Osteocyte (in vitro differentiated cells): ENCODE measurements around the gene TNFRSF1B. TPM values are rescaled to one million over a fixed set of nuclear protein-coding genes. Genes with fewer than 3 reads are reported as not detected.

Source experiments
- DNase-seq: peaks from one replicate; pipeline ENCODE4 v3.0.0; 2021; ENCODE audit warnings: mixed read lengths; ENCODE audit not compliant: unreplicated experiment; ENCODE audit errors: extremely low spot score
- H3K27ac Mint-ChIP-seq: one replicate; pipeline ENCODE4 v1.8.0; 2021; ENCODE audit warnings: mild to moderate bottlenecking, mixed read lengths; ENCODE audit not compliant: unreplicated experiment
- H3K27me3 Mint-ChIP-seq: one replicate; pipeline ENCODE4 v1.8.0; 2021; ENCODE audit warnings: mixed read lengths; ENCODE audit not compliant: unreplicated experiment
- H3K36me3 Mint-ChIP-seq: one replicate; pipeline ENCODE4 v1.8.0; 2021; ENCODE audit warnings: mixed read lengths; ENCODE audit not compliant: unreplicated experiment
- H3K4me1 Mint-ChIP-seq: one replicate; pipeline ENCODE4 v1.8.0; 2021; ENCODE audit warnings: mixed read lengths; ENCODE audit not compliant: unreplicated experiment
- H3K4me3 Mint-ChIP-seq: one replicate; pipeline ENCODE4 v1.8.0; 2021; ENCODE audit warnings: mild to moderate bottlenecking, moderate library complexity, mixed read lengths; ENCODE audit not compliant: unreplicated experiment
- H3K9me3 Mint-ChIP-seq: one replicate; pipeline ENCODE4 v1.8.0; 2021; ENCODE audit warnings: mixed read lengths; ENCODE audit not compliant: unreplicated experiment
- total RNA-seq: library from RNA; stranded (reverse); gene quantifications from 2 replicates; pipeline ENCODE4 v1.2.1, GENCODE V29; 2021
- TF ChIP-seq, protein P1 (sequence below): fragments of 200-600 bp; sonication (generic); IDR thresholded peaks from 2 replicates; pipeline ENCODE4 v1.5.0; 2021; ENCODE audit warnings: antibody characterized with exemption, mild to moderate bottlenecking, moderate library complexity

TNFRSF1B gene
- total RNA-seq, 1 donor from 2014 or later: 7.4 TPM

DNA sequence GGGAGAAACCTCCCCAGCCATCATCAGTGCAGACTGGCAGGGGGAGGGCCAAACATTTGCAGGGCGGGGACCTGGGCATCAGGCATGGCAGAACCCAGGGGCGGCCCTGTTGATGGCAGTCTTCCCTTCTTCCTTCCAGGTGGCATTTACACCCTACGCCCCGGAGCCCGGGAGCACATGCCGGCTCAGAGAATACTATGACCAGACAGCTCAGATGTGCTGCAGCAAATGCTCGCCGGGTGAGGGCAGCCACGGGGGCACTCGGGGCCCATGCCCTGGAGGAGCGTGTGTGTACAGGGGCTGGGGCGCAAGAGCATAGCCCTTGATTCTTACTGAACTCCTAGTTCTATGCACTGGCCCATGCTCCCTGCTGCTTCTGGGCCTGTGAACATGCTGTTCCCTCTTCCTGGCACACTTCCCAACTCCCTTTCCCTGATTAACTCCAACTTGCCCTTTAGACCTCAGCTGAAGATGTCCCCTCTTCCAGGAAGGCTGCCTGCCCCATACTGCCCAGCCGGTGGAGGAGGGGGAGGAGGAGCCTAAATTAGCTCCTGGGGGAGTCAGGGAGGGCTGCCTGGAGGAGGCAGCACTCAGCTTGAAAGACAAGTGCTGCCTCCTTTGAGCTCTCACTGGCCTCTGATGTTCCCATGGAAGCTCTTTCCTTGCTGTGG lies 22.0 kb downstream of the TNFRSF1B start:
- peaks cover 3% of the 10 kb centered on the region for H3K27me3 Mint-ChIP-seq
- H3K27ac Mint-ChIP-seq: no peak overlapping the region
- no peak overlapping the region for H3K4me3 Mint-ChIP-seq
- DNase-seq: no peak
- H3K9me3 Mint-ChIP-seq: no peaks in the 10 kb centered on the region
- TF ChIP-seq, protein P1, sequence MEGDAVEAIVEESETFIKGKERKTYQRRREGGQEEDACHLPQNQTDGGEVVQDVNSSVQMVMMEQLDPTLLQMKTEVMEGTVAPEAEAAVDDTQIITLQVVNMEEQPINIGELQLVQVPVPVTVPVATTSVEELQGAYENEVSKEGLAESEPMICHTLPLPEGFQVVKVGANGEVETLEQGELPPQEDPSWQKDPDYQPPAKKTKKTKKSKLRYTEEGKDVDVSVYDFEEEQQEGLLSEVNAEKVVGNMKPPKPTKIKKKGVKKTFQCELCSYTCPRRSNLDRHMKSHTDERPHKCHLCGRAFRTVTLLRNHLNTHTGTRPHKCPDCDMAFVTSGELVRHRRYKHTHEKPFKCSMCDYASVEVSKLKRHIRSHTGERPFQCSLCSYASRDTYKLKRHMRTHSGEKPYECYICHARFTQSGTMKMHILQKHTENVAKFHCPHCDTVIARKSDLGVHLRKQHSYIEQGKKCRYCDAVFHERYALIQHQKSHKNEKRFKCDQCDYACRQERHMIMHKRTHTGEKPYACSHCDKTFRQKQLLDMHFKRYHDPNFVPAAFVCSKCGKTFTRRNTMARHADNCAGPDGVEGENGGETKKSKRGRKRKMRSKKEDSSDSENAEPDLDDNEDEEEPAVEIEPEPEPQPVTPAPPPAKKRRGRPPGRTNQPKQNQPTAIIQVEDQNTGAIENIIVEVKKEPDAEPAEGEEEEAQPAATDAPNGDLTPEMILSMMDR: no peak
- H3K4me1 Mint-ChIP-seq: peaks cover 60% of the 10 kb centered on the region
- no peaks in the 10 kb centered on the region for H3K36me3 Mint-ChIP-seq

DNA sequence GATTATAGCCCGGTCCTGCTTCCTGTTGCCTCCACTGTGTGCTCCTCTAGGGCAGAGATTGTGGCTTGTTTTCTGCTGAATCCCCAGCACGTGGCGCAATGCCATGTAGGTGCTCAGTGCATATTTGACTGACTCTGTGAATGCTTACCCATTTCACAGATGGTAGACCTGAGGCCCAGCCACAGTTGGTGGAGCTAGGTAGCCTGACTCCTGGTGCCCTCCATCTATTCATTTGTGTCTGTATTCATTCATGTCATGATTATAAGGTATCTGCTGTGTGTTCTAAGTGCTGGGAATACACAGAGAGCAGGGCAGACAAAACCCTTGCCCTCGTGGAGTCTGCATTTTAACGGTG lies 22.5 kb downstream of the TNFRSF1B start:
- DNase-seq: no peak
- Mint-ChIP-seq H3K27me3 (peaks cover 3% of the 10 kb centered on the region), H3K4me1 (peaks cover 55% of the 10 kb centered on the region), H3K4me3 (no peak overlapping the region), H3K9me3 (no peaks in the 10 kb centered on the region), H3K27ac (no peak overlapping the region), H3K36me3 (no peaks in the 10 kb centered on the region)
- TF ChIP-seq, protein P1: no peak

DNA sequence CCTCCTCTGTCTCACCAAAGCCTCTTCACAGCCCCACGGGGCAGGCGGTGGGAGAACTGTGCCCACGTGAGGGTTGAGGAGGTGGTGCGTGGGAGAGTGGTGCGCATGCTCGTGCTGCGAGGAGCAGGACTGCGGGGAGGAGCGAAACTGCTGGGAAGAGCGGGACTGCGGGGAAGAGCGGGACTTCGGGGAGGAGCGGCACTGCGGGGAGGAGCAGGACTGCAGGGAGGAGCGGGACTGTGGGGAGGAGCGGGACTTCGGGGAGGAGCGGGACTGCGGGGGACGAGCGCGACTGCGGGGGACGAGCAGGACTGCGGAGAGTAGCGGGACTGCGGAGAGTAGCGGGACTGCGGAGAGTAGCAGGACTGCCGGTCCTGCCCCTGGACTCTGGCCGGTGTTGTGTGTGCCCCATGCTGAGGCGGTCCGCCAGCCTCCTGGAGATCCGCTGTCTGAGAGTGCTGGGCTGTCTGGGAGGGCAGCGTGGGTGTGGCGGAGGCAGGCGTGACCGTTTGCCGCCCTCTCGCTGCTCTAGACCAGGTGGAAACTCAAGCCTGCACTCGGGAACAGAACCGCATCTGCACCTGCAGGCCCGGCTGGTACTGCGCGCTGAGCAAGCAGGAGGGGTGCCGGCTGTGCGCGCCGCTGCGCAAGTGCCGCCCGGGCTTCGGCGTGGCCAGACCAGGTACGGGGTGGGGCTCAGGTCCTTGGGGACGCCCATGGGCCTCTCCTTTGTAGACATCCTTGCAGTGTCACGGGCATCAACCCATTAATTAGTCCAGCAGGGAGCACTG lies 24.6 kb downstream of the TNFRSF1B start:
- Mint-ChIP-seq H3K9me3 (no peaks in the 10 kb centered on the region), H3K36me3 (no peaks in the 10 kb centered on the region), H3K27me3 (peaks cover 3% of the 10 kb centered on the region), H3K27ac (no peak overlapping the region), H3K4me1 (peaks cover 34% of the 10 kb centered on the region), H3K4me3 (no peak overlapping the region)
- DNase-seq: no peak
- TF ChIP-seq, protein P1: no peak

DNA sequence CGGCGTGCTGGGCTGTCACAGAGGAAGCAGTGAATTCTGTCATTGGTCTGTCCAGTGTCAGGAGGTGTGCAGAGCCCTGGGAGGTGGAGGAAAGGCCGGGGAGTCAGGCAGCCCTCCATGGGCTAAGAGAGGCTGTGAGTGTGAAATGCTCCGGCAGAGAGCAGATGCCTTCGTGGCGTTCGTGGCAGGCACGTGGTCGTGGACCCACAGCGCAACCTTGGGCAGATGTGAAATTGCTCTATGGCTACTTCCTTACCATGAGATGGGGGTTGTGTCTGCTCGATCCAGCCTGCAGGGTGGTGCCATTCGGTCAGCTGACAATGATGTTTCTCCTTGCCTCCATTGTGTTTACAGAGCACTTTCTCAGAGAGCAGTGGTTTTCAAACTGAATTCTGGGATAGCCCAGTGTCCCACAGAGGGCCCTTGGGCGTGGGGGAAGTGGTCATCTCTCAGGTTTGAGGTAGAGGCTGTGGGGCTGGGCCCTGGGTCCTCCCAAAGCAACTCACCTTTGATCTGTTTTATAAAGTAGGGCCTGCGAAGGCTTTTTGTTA lies 27.9 kb downstream of the TNFRSF1B start:
- Mint-ChIP-seq H3K36me3 (no peaks in the 10 kb centered on the region), H3K27ac (no peak overlapping the region), H3K9me3 (no peaks in the 10 kb centered on the region), H3K4me3 (no peak overlapping the region), H3K4me1 (peaks cover 15% of the 10 kb centered on the region), H3K27me3 (peaks cover 3% of the 10 kb centered on the region)
- TF ChIP-seq, protein P1: no peak
- no peak for DNase-seq

DNA sequence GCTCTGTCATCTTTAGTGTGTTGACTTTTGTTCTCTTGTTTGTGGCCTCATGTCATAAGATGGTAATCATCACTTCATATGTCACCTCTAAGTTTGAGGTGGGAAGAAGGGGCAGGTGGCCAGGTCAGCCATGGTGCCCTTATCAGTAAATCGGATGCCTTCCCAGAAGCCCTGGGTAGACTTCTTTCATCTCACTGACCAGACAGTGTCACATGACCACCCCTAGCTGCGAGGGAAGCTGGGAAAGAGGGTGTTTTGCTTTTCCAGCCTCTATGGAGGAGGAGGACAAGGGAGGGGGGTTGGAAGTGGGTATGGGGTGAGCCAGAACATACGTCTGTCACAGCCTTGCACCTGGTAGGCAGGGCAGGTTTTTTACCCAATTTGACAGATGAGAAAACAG lies 28.6 kb downstream of the TNFRSF1B start:
- Mint-ChIP-seq H3K4me1 (peaks cover 16% of the 10 kb centered on the region), H3K27ac (no peak overlapping the region), H3K27me3 (peaks cover 3% of the 10 kb centered on the region), H3K4me3 (no peak overlapping the region), H3K9me3 (no peaks in the 10 kb centered on the region), H3K36me3 (no peaks in the 10 kb centered on the region)
- no peak for DNase-seq
- TF ChIP-seq, protein P1: no peak
